ENCODE data around the gene GNB3. TPM values are rescaled to one million over a fixed set of nuclear protein-coding genes. Genes with fewer than 3 reads are reported as not detected.

GNB3 gene
- total and polyA plus RNA-seq, 12 donors: 1.9 to 15.0 (median 7.5) TPM

DNA sequence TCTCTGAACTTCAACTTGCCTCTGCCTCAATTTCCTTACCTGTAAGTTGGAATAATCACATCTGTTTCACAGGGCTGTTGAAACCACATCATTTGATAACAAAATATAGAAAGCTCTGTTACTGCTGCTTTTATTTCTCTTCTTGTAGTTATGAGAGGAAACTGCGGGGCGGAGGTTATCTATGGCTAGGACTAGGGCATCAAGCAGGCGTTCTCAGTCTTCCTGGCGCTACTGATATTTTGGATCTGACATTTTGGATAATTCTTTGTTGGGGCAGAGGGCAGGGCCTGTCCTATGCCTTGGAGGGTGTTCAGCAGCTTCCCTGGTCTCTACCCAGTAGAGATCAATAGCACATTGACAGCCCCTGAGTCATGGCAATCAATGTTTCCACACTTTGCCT lies 8.6 kb upstream of the GNB3 start:
- intact Hi-C loops (cut with DNase I): no loop called here
- Histone ChIP-seq H3K36me3 (peaks cover 0 to 55% (median 3%) of the 10 kb centered on the region in 9 donors), H3K27me3 (peaks cover 0 to 31% (median 0%) of the 10 kb centered on the region in 7 donors), H3K4me3 (no peak overlapping the region), H3K4me1 (peaks cover 5 to 64% (median 20%) of the 10 kb centered on the region in 9 donors), H3K27ac (peak overlapping the region in 2 of 10 donors; percentile 5 to 91), H3K9me3 (no peaks in the 10 kb centered on the region)
- TF ChIP-seq, protein P1, sequence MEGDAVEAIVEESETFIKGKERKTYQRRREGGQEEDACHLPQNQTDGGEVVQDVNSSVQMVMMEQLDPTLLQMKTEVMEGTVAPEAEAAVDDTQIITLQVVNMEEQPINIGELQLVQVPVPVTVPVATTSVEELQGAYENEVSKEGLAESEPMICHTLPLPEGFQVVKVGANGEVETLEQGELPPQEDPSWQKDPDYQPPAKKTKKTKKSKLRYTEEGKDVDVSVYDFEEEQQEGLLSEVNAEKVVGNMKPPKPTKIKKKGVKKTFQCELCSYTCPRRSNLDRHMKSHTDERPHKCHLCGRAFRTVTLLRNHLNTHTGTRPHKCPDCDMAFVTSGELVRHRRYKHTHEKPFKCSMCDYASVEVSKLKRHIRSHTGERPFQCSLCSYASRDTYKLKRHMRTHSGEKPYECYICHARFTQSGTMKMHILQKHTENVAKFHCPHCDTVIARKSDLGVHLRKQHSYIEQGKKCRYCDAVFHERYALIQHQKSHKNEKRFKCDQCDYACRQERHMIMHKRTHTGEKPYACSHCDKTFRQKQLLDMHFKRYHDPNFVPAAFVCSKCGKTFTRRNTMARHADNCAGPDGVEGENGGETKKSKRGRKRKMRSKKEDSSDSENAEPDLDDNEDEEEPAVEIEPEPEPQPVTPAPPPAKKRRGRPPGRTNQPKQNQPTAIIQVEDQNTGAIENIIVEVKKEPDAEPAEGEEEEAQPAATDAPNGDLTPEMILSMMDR (IDR thresholded peaks at IDR 0.05): no peak
- ATAC-seq (no peak), DNase-seq (no peak)
- 88 to 97% methylated on average over 4 of the region's 4 CpGs for WGBS, 2 donors

DNA sequence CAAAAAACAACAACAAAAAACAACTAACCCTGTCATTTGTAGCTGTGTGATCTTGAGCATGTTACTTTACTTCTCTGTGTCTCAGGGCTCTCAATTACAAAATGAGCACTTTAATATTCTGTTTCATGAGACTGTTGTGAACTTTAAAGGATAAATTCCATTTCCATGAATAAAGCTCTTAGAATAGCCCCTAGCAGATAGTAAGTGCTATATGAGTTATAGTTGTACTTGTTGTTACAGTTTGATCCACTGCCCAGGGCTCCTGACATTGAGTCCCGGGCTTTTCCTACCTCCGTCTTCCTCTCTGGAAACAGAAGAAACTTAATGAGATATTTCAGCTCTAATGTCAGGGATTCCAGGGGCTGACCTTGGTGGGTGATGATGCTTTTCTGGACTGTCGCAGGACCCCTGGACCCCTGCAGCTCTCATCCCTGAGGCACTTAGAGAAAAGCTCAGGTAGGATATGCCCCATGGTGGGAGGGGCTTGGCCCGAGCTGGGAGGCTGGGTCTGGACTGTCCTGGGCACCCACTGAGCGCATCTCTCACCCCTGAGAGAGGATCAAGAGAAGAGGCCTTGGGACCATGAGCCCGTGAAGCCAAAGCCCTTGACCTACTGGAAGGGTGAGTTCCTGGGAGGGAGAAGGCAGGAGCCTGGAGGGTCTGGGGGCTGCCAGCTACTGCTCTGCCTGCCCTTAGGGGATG lies 7.4 kb upstream of the GNB3 start:
- H3K4me3 ChIP-seq: peak overlapping the region in 9 of 10 donors; percentile 15 to 56 (median 47)
- H3K27me3 ChIP-seq: peaks cover 0 to 23% (median 0%) of the 10 kb centered on the region in 7 donors
- peak overlapping the region; percentile 33 to 91 (median 86) for H3K27ac ChIP-seq
- H3K4me1 ChIP-seq: peaks cover 0 to 54% (median 15%) of the 10 kb centered on the region in 9 donors
- intact Hi-C loops (cut with DNase I): no loop called here
- no peaks in the 10 kb centered on the region for H3K9me3 ChIP-seq
- ATAC-seq (peak in 7 of 8 donors; percentile 2 to 74 (median 47)), DNase-seq (no peak)
- 58 to 72% methylated on average over 6 of the region's 6 CpGs for WGBS, 2 donors
- TF ChIP-seq, protein P1 (IDR thresholded peaks at IDR 0.05): no peak
- H3K36me3 ChIP-seq: peaks cover 0 to 67% (median 15%) of the 10 kb centered on the region in 9 donors

DNA sequence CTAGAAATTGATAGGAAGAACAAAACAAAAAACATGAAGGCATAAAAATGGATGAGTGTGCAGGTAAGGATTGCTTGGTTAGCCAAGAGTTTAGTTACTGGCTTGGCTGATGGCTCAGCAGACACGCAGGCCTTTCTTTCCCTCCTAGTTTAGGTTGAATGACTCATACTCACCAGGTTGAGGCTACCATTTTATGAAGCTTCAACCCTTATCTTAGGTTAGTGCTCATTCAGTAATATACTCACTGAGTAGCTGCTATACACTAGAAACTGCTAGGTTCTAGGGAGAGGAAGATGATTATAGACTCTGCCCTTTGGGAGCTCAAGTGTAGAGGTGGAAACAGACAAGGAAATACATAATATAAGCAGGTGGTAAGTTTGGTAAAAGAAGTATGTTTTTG lies 6.5 kb upstream of the GNB3 start:
- intact Hi-C loops (cut with DNase I): no loop called here
- Histone ChIP-seq H3K9me3 (no peaks in the 10 kb centered on the region), H3K27ac (peak overlapping the region in 9 of 10 donors; percentile 62 to 91 (median 87)), H3K4me1 (peaks cover 0 to 47% (median 11%) of the 10 kb centered on the region in 9 donors), H3K4me3 (peak overlapping the region in 9 of 10 donors; percentile 15 to 56 (median 47)), H3K27me3 (peaks cover 0 to 14% (median 0%) of the 10 kb centered on the region in 7 donors), H3K36me3 (peaks cover 0 to 76% (median 20%) of the 10 kb centered on the region in 9 donors)
- 76 to 81% methylated on average over 1 of the region's 1 CpG for WGBS, 2 donors
- DNase-seq (no peak), ATAC-seq (peak in 1 of 8 donors; percentile 16)
- TF ChIP-seq, protein P1 (IDR thresholded peaks at IDR 0.05): no peak

DNA sequence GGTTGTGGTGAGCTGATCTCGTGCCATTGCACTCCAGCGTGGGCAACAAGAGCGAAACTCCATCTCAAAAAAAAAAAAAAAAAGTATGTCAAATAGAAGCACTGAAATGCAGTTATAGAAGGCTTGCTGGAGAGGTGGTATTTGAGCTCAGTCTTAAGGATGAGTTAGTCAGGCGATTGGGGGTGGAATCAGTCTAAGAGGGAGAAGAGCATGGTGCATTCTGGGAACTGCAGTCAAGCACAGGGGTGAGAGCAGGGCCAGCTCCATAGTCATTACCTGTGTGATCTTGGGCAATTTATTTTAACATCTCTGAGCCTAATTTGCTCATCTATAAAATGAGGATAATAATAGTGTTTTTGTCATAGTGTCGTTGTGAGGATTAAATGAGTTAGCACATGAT lies 5.9 kb upstream of the GNB3 start:
- TF ChIP-seq, protein P1 (IDR thresholded peaks at IDR 0.05): no peak
- Histone ChIP-seq H3K4me3 (peak overlapping the region in 3 of 10 donors; percentile 26 to 56 (median 51)), H3K9me3 (no peaks in the 10 kb centered on the region), H3K4me1 (peaks cover 0 to 45% (median 6%) of the 10 kb centered on the region in 9 donors), H3K27ac (peak overlapping the region in 4 of 10 donors; percentile 87 to 91 (median 90)), H3K36me3 (peaks cover 0 to 82% (median 20%) of the 10 kb centered on the region in 9 donors), H3K27me3 (peaks cover 0 to 8% (median 0%) of the 10 kb centered on the region in 7 donors)
- intact Hi-C loops (cut with DNase I): no loop called here
- ATAC-seq: no peak
- no peak for DNase-seq
- 85 to 90% methylated on average over 5 of the region's 5 CpGs for WGBS, 2 donors

Measured in heart right ventricle (tissue), 16 donors.